Measurements from ENCODE around the gene TRPM3. TPM values are rescaled to one million over a fixed set of nuclear protein-coding genes. Genes with fewer than 3 reads are reported as not detected.

The TRPM3 gene
- total and polyA plus RNA-seq, 2 of the 8 experiments (the other 6 are each of a cell fraction or from before 2014, with no cell fraction given), result 2.4 to 10.9 TPM

- POLR2A ChIA-PET (ENCODE audit: partially characterized antibody), result interaction anchor here (0.8 kb wide), 1 partner anchor 10 kb away, joined by 3 read pairs; no protein-coding TSS in a partner anchor
- H2BK15ac ChIP-seq (ENCODE audit: low read length), result no peak overlapping the region
- no peak for DNase-seq (ENCODE audit: low read depth in 1 of 2, low spot score in 2 of 2)
- TF ChIP-seq EP300 (IDR thresholded peaks at IDR 0.05; ENCODE audit: borderline replicate concordance in 1 of 2, low read depth in 2 of 2, low read length in 2 of 2), result no peak
- no peak for TF ChIP-seq SP4 (IDR thresholded peaks at IDR 0.05; ENCODE audit: low read length)
- TF ChIP-seq TAF7 (optimal IDR thresholded peaks at IDR 0.05; ENCODE audit: borderline replicate concordance, low read depth, low read length), result no peak
- no peak for TF ChIP-seq SIX5 (IDR thresholded peaks at IDR 0.05; ENCODE audit: low read depth, low read length)
- TF ChIP-seq RFX5 (IDR thresholded peaks at IDR 0.05; ENCODE audit: borderline replicate concordance, low read depth, low read length), result no peak
- no peak for TF ChIP-seq BCL11A (IDR thresholded peaks at IDR 0.05; ENCODE audit: low read depth in 2 of 2, low read length in 2 of 2)
- TF ChIP-seq SP1 (IDR thresholded peaks at IDR 0.05; ENCODE audit: low read depth, low read length), result no peak
- TF ChIP-seq NANOG (IDR thresholded peaks at IDR 0.05; ENCODE audit: insufficient read depth, low read depth, low read length, poor library complexity, severe bottlenecking), result no peak
- TF ChIP-seq CHD1 (IDR thresholded peaks at IDR 0.05; ENCODE audit: low read depth, low read length), result no peak
- no peak for TF ChIP-seq RBBP5 (IDR thresholded peaks at IDR 0.05; ENCODE audit: borderline replicate concordance, low read depth, low read length)
- no peak for TF ChIP-seq ZNF274 (IDR thresholded peaks at IDR 0.05; ENCODE audit: borderline replicate concordance, extremely low read depth, low read length)
These were observed 545.3 kb downstream of the TRPM3 start for GRCh38 chr9:70576116-70576515.

More at GRCh38 chr9:70576116-70576515, 545.3 kb downstream of the TRPM3 start:
- H3K18ac ChIP-seq (ENCODE audit: extremely low read depth, low read length), result no peak overlapping the region
- no peak overlapping the region for H3K56ac ChIP-seq (replicated peaks; ENCODE audit: insufficient read length, low read depth, low read length)
- no peak overlapping the region for H2AK5ac ChIP-seq (ENCODE audit: low read depth, low read length)
- H3K9ac ChIP-seq (replicated peaks in 1 of 4; ENCODE audit: extremely low read depth in 1 of 4, low read depth in 3 of 4, low read length in 3 of 4), result no peak overlapping the region
- 95% methylated on average over 2 of the region's 2 CpGs; no CpG with 5 or more reads in 1 of the 2 experiments for WGBS, 2 experiments (ENCODE audit: extremely low coverage in 1 of 2, insufficient coverage in 1 of 2, insufficient read length in 1 of 2, insufficient replicate concordance in 2 of 2, low coverage in 1 of 2, low lambda C conversion rate in 2 of 2, missing lambda C conversion rate in 1 of 2)
- H3K36me3 ChIP-seq (ENCODE audit: control insufficient read depth in 2 of 4, insufficient read depth in 4 of 4, low read length in 3 of 4), result no peaks in the 10 kb centered on the region
- no peaks in the 10 kb centered on the region for H3K9me3 ChIP-seq (ENCODE audit: insufficient read depth in 2 of 2, low read depth in 1 of 2, low read length in 1 of 2)
- no peak overlapping the region for H2BK120ac ChIP-seq (replicated peaks; ENCODE audit: low read depth, low read length)
- no peaks in the 10 kb centered on the region for H4K20me1 ChIP-seq (replicated peaks in 1 of 2; ENCODE audit: control insufficient read depth in 1 of 2, insufficient read depth in 2 of 2, low read length in 2 of 2)
- no peak overlapping the region for H2BK20ac ChIP-seq (ENCODE audit: low read length)
- H3K4ac ChIP-seq (replicated peaks; ENCODE audit: insufficient read length, low read depth, low read length), result no peak overlapping the region
- no peak overlapping the region for H3K14ac ChIP-seq (ENCODE audit: insufficient read length)
- no peak overlapping the region for H2AFZ ChIP-seq (ENCODE audit: low read length)
- no peak overlapping the region for H3K27ac ChIP-seq (ENCODE audit: low read depth, low read length)
- H4K5ac ChIP-seq (ENCODE audit: insufficient read length, low read depth, low read length), result no peak overlapping the region
- no peak for FAIRE-seq
- no peak overlapping the region for H4K8ac ChIP-seq (ENCODE audit: extremely low read depth, insufficient read depth, low read length)
- H3K23me2 ChIP-seq (ENCODE audit: low read depth, low read length), result peaks cover 3% of the 10 kb centered on the region; the same call in 1 of the 2 replicates
- H2BK5ac ChIP-seq (ENCODE audit: low read depth, low read length), result no peak overlapping the region
- H2BK12ac ChIP-seq (ENCODE audit: low read depth, low read length), result no peak overlapping the region
- no peaks in the 10 kb centered on the region for H3K79me1 ChIP-seq (ENCODE audit: low read depth, low read length)
- no peak overlapping the region for H4K91ac ChIP-seq (replicated peaks; ENCODE audit: insufficient read length, low read length)
- CTCF ChIA-PET (ENCODE audit: partially characterized antibody), result interaction anchor here (2.7 kb wide), 1 partner anchor 17 kb away, joined by 7 read pairs; no protein-coding TSS in a partner anchor
- H3K4me1 ChIP-seq (replicated peaks in 1 of 4; ENCODE audit: control insufficient read depth in 3 of 4, insufficient read depth in 4 of 4, low read length in 3 of 4), result no peaks in the 10 kb centered on the region; a peak in 3 of 7 replicates
- H3K23ac ChIP-seq (ENCODE audit: insufficient read length), result no peak overlapping the region
- H3K79me2 ChIP-seq (ENCODE audit: control insufficient read depth in 1 of 2, insufficient read depth in 2 of 2, low read length in 2 of 2), result no peaks in the 10 kb centered on the region
- H3K4me2 ChIP-seq (ENCODE audit: insufficient read depth in 1 of 2, low read depth in 2 of 2, low read length in 2 of 2), result no peak overlapping the region
- no peak overlapping the region for H3K4me3 ChIP-seq (ENCODE audit: extremely low read depth in 1 of 4, insufficient read depth in 2 of 4, low read depth in 3 of 4, low read length in 4 of 4)
- no peaks in the 10 kb centered on the region for H3K27me3 ChIP-seq (replicated peaks in 1 of 4; ENCODE audit: control insufficient read depth in 3 of 4, extremely low read depth in 1 of 4, insufficient read depth in 3 of 4, low read length in 3 of 4)

Data from H1 (cell line).